Measurements from ENCODE around the gene HLA-A.

DNA sequence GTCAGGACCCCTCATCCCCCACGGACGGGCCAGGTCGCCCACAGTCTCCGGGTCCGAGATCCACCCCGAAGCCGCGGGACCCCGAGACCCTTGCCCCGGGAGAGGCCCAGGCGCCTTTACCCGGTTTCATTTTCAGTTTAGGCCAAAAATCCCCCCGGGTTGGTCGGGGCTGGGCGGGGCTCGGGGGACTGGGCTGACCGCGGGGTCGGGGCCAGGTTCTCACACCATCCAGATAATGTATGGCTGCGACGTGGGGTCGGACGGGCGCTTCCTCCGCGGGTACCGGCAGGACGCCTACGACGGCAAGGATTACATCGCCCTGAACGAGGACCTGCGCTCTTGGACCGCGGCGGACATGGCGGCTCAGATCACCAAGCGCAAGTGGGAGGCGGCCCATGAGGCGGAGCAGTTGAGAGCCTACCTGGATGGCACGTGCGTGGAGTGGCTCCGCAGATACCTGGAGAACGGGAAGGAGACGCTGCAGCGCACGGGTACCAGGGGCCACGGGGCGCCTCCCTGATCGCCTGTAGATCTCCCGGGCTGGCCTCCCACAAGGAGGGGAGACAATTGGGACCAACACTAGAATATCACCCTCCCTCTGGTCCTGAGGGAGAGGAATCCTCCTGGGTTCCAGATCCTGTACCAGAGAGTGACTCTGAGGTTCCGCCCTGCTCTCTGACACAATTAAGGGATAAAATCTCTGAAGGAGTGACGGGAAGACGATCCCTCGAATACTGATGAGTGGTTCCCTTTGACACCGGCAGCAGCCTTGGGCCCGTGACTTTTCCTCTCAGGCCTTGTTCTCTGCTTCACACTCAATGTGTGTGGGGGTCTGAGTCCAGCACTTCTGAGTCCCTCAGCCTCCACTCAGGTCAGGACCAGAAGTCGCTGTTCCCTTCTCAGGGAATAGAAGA is 978 bp downstream of the HLA-A start:
- TF ChIP-seq CTCF (IDR thresholded peaks at IDR 0.05) (no peak), POLR2A (IDR thresholded peaks at IDR 0.05) (no peak), EP300 (IDR thresholded peaks at IDR 0.05) (no peak)
